Right atrium auricular region (tissue), 2 donors: Measurements from ENCODE around the gene KIF25. TPM values are rescaled to one million over a fixed set of nuclear protein-coding genes. Genes with fewer than 3 reads are reported as not detected.

ENCODE experiments used
- DNase-seq: peaks from one replicate; pipeline ENCODE4 v3.0.0-alpha.2; 2019; ENCODE audit warnings: low spot score
- H3K27ac ChIP-seq, 2 donors: fragments of 200-600 bp; sonication (generic); 1 replicate in 1 of 2; 2 replicates in 1 of 2; pipeline ENCODE4 v1.5.1; 2016 to 2019
- H3K27me3 ChIP-seq, 2 donors: fragments of 200-600 bp; sonication (generic); one replicate each; pipeline versions ENCODE4 v1.5.1 to v1.6.0; 2017 to 2019
- H3K36me3 ChIP-seq: fragments of 200-600 bp; sonication (generic); one replicate; pipeline ENCODE4 v1.5.1; 2016
- H3K4me1 ChIP-seq, 2 donors: fragments of 200-600 bp; sonication (generic); one replicate each; pipeline versions ENCODE4 v1.5.1 to v1.6.0; 2017 to 2019
- H3K4me3 ChIP-seq, 2 donors: fragments of 200-600 bp; sonication (generic); 1 replicate in 1 of 2; 2 replicates in 1 of 2; pipeline ENCODE4 v1.5.1; 2017 to 2019; ENCODE audit warnings: mild to moderate bottlenecking in 1 of 2, moderate library complexity in 1 of 2
- H3K9me3 ChIP-seq, 2 donors: fragments of 200-600 bp; sonication (generic); one replicate each; pipeline ENCODE4 v1.5.1; 2019
- CTCF ChIP-seq, 2 donors: fragments of 200-600 bp; sonication (generic); IDR thresholded peaks; one replicate each; pipeline ENCODE4 v1.5.1; 2019; ENCODE audit warnings: antibody characterized with exemption in 2 of 2
- total RNA-seq, 2 donors: library from RNA; depleted of rRNA; stranded (reverse); fragments of >200 nt; gene quantifications; one replicate each; pipeline ENCODE4 v1.1.0, GENCODE V29; 2016

Gene KIF25
- total RNA-seq, 2 donors from 2014 or later: not detected

GRCh38 chr6:168070804-168071203, 73.3 kb downstream of the KIF25 start:
- Histone ChIP-seq H3K36me3 (no peaks in the 10 kb centered on the region), H3K27me3 (no peaks in the 10 kb centered on the region), H3K9me3 (no peaks in the 10 kb centered on the region), H3K27ac (no peak overlapping the region), H3K4me1 (no peaks in the 10 kb centered on the region), H3K4me3 (no peak overlapping the region)
- DNase-seq: no peak
- no peak for TF ChIP-seq CTCF (IDR thresholded peaks at IDR 0.05)

- Histone ChIP-seq H3K9me3 (no peaks in the 10 kb centered on the region), H3K36me3 (no peaks in the 10 kb centered on the region), H3K4me3 (no peak overlapping the region), H3K27ac (no peak overlapping the region), H3K27me3 (no peaks in the 10 kb centered on the region), H3K4me1 (no peaks in the 10 kb centered on the region)
- no peak for DNase-seq
- TF ChIP-seq CTCF (IDR thresholded peaks at IDR 0.05): no peak
Observed at GRCh38 chr6:168071620-168072019, 74.1 kb downstream of the KIF25 start.

GRCh38 chr6:168072261-168072660, 74.8 kb downstream of the KIF25 start:
- Histone ChIP-seq H3K27me3 (no peaks in the 10 kb centered on the region), H3K36me3 (no peaks in the 10 kb centered on the region), H3K4me3 (no peak overlapping the region), H3K9me3 (no peaks in the 10 kb centered on the region), H3K4me1 (no peaks in the 10 kb centered on the region), H3K27ac (no peak overlapping the region)
- no peak for TF ChIP-seq CTCF (IDR thresholded peaks at IDR 0.05)
- no peak for DNase-seq

- Histone ChIP-seq H3K4me3 (no peak overlapping the region), H3K9me3 (no peaks in the 10 kb centered on the region), H3K4me1 (no peaks in the 10 kb centered on the region), H3K27me3 (no peaks in the 10 kb centered on the region), H3K27ac (no peak overlapping the region), H3K36me3 (no peaks in the 10 kb centered on the region)
- DNase-seq: no peak
- TF ChIP-seq CTCF (IDR thresholded peaks at IDR 0.05): no peak
Observed at GRCh38 chr6:168072730-168073129, 75.3 kb downstream of the KIF25 start.

GRCh38 chr6:168073937-168074730, 76.7 kb downstream of the KIF25 start:
- Histone ChIP-seq H3K36me3 (no peaks in the 10 kb centered on the region), H3K4me3 (no peak overlapping the region), H3K27ac (no peak overlapping the region), H3K27me3 (no peaks in the 10 kb centered on the region), H3K4me1 (no peaks in the 10 kb centered on the region), H3K9me3 (no peaks in the 10 kb centered on the region)
- no peak for TF ChIP-seq CTCF (IDR thresholded peaks at IDR 0.05)
- DNase-seq: no peak

- no peak for TF ChIP-seq CTCF (IDR thresholded peaks at IDR 0.05)
- no peaks in the 10 kb centered on the region for H3K36me3 ChIP-seq
- no peak overlapping the region for H3K27ac ChIP-seq
- no peaks in the 10 kb centered on the region for H3K27me3 ChIP-seq
- DNase-seq: no peak
- H3K4me3 ChIP-seq: no peak overlapping the region
- no peaks in the 10 kb centered on the region for H3K4me1 ChIP-seq
- H3K9me3 ChIP-seq: no peaks in the 10 kb centered on the region
Observed at GRCh38 chr6:168075216-168075615, 77.7 kb downstream of the KIF25 start.
